Measurements from ENCODE around the gene COA1. TPM values are rescaled to one million over a fixed set of nuclear protein-coding genes. Genes with fewer than 3 reads are reported as not detected.
A peak's percentile ranks its signal among the peaks of the same experiment; 100 is the strongest.
"Not testable (repeated sequence)": the region's sequence is repeated elsewhere in the genome, so short reads cannot be mapped to it uniquely, and the experiment has no call there.

The COA1 gene
- total RNA-seq, 4 donors from 2014 or later: 25.9 to 36.0 (median 31.1) TPM

DNA sequence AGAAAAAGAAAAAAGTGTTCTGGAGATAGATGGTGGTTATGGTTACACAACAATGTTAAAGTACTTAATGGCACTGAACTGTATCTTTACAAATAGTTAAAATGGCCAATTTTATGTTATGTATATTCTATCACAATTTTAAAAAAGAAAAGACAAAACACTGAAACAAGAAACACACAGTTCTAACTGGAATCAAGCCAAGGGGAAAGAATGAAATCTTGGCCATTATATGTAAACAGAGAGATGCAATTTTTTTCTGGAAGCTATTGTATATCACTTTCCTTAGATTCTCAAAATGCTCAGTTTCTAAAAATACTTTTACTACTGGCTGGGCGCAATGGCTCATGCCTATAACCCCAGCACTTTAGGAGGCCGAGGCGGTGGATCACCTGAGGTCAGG, 4.1 kb downstream of the COA1 start:
- TF ChIP-seq, protein P1, sequence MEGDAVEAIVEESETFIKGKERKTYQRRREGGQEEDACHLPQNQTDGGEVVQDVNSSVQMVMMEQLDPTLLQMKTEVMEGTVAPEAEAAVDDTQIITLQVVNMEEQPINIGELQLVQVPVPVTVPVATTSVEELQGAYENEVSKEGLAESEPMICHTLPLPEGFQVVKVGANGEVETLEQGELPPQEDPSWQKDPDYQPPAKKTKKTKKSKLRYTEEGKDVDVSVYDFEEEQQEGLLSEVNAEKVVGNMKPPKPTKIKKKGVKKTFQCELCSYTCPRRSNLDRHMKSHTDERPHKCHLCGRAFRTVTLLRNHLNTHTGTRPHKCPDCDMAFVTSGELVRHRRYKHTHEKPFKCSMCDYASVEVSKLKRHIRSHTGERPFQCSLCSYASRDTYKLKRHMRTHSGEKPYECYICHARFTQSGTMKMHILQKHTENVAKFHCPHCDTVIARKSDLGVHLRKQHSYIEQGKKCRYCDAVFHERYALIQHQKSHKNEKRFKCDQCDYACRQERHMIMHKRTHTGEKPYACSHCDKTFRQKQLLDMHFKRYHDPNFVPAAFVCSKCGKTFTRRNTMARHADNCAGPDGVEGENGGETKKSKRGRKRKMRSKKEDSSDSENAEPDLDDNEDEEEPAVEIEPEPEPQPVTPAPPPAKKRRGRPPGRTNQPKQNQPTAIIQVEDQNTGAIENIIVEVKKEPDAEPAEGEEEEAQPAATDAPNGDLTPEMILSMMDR (IDR thresholded peaks at IDR 0.05): no peak
- no peak for TF ChIP-seq POLR2A (IDR thresholded peaks at IDR 0.05)
- DNase-seq (ENCODE audit: low spot score in 2 of 2): no peak
- WGBS, 2 donors: 93% methylated on average over 3 of the region's 3 CpGs
- H3K4me3 ChIP-seq (ENCODE audit: low read depth, poor library complexity, severe bottlenecking): no peak overlapping the region
- intact Hi-C loops (cut with DNase I; ENCODE audit: low total_unique reads): no loop called here

DNA sequence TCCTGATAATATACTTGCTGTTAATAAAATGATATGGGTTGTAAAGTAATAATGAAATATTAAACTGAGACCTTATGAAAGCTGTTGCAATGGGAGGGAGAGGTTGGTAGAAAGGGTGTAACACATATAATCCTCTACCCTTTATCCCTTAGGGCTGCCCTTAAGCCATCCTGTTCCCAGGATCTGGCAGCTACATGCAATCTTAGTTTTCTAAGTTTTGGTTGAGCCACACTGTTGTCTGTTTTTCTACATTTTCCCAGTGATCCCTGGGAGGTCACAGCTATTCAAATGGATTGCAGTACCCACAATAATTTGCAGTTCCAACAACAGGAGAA, 6.3 kb downstream of the COA1 start:
- TF ChIP-seq POLR2A (IDR thresholded peaks at IDR 0.05): no peak
- TF ChIP-seq, protein P1 (IDR thresholded peaks at IDR 0.05): no peak
- intact Hi-C loops (cut with DNase I; ENCODE audit: low total_unique reads): loop anchor here (5.0 kb wide), 1 partner anchor 141 kb away; the partner anchor contains the start of gene STK17A
- DNase-seq (ENCODE audit: low spot score in 2 of 2): no peak

DNA sequence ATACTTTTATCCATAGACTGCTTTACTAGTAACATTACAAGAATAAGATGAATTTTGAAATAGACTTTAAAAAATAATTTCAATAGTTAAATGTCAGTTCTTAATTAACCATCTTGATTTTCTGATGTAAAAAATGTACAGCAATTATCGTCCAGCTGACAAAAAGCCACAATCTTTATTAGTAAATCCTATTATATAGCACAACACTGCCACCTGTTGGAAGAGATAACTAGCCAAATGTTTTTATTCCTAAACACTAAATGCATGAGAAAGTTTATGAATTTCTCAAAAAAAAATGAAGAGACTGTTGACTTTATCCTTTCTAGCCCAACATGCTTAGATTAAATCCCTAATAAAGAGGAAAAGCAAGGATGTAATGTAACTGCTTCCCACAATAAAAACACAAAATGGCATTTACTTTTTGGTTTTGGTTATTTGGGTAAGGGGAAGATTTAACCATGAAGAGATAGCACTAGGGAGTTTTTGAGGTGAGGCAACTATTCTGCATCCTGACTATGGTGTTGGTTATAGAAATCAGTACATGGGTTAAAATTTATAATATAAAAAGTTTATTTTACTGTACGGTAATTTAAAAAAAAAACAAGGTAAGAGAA, 8.0 kb downstream of the COA1 start:
- WGBS, 2 donors: 43 to 44% methylated on average over 2 of the region's 2 CpGs
- TF ChIP-seq, protein P1 (IDR thresholded peaks at IDR 0.05): peak in 1 of 3 donors; percentile 33
- no peak for TF ChIP-seq POLR2A (IDR thresholded peaks at IDR 0.05)
- H3K4me3 ChIP-seq (ENCODE audit: low read depth, poor library complexity, severe bottlenecking): no peak overlapping the region
- DNase-seq (ENCODE audit: low spot score in 2 of 2): no peak
- intact Hi-C loops (cut with DNase I; ENCODE audit: low total_unique reads): loop anchor here (5.0 kb wide), 1 partner anchor 139 kb away; the partner anchor contains the start of gene STK17A

More for the DNA sequence above, 6.3 kb downstream of the COA1 start:
- no peak overlapping the region for H3K4me3 ChIP-seq (ENCODE audit: low read depth, poor library complexity, severe bottlenecking)

DNA sequence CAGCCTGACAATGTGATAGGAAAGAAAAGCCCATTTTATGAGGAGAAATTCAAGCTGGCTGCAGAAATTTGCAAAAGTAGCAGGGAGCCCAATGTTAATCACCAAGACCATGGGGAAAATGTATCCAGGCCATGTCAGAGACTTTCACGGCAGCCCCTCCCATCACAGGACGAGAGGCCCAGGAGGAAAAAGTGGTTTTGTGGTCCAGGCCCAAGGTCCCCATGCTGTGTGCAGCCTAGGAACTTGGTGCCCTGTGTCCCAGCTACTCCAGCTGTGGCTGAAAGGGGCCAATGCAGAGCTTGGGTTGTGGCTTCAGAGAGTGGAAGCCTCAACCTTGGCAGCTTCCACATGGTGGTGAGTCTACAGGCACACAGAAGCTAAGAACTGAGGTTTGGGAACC, 12.7 kb downstream of the COA1 start:
- no peak overlapping the region for H3K4me3 ChIP-seq (ENCODE audit: low read depth, poor library complexity, severe bottlenecking)
- no peak for DNase-seq (ENCODE audit: low spot score in 2 of 2)
- intact Hi-C loops (cut with DNase I; ENCODE audit: low total_unique reads): no loop called here
- no peak for TF ChIP-seq POLR2A (IDR thresholded peaks at IDR 0.05)
- TF ChIP-seq, protein P1 (IDR thresholded peaks at IDR 0.05): no peak
- WGBS, 2 donors: 87 to 90% methylated on average over 2 of the region's 2 CpGs

DNA sequence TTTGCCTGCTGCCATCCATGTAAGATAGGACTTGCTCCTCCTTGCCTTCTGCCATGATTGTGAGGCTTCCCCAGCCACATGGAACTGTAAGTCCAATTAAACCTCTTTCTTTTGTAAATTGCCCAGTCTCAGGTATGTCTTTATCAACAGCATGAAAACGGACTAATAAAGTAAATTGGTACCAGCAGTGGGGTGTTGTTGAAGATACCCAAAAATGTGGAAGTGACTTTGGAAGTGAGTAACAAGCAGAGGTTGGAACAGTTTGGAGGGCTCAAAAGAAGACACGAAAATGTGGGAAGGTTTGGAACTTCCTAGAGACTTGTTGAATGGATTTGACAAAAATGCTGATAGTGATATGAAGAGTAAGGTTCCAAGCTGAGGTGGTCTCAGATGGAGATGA, 13.4 kb downstream of the COA1 start:
- DNase-seq (ENCODE audit: low spot score in 2 of 2); H3K4me3 ChIP-seq (ENCODE audit: low read depth, poor library complexity, severe bottlenecking); intact Hi-C loops (cut with DNase I; ENCODE audit: low total_unique reads): not testable (repeated sequence)
- 92 to 97% methylated on average over 2 of the region's 2 CpGs for WGBS, 2 donors

DNA sequence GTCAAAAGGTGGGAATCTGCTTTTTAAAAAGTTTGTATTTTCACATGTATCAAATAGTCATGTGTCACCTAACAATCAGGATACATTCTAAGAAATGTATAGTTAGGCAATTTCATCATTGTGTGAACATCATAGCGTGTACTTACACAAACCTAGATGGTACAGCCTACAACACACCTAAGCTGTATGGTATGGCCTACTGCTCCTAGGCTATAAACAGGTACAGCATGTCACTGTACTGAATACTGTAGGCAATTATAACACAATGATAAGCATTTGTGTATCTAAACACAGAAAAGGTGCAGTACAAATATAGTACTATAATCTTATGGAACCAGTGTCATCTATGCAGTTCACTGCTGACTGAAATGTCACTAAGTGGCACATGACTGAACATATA, 17.8 kb downstream of the COA1 start:
- no peak for TF ChIP-seq POLR2A (IDR thresholded peaks at IDR 0.05)
- TF ChIP-seq, protein P1 (IDR thresholded peaks at IDR 0.05): no peak
- H3K4me3 ChIP-seq (ENCODE audit: low read depth, poor library complexity, severe bottlenecking): no peak overlapping the region
- intact Hi-C loops (cut with DNase I; ENCODE audit: low total_unique reads): no loop called here
- 97% methylated on average over 1 of the region's 1 CpG for WGBS, 2 donors
- no peak for DNase-seq (ENCODE audit: low spot score in 2 of 2)

DNA sequence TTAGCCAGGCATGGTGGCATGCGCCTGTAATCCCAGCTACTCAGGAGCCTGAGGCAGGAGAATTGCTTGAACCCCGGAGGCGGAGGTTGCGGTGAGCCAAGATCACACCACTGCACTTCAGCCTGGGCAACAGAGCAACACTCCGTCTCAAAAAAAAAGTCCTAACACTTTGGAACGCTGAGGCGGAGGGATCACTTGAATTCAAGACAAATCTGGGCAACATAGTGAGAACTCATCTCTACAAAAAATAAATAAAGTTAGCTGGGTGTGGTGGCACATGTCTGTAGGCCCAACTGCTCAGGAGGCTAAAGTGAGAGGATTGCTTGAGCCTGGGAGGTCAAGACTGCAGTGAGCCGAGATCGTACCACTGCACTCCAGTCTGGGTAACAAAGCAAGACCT, 21.3 kb downstream of the COA1 start:
- 95 to 96% methylated on average over 9 of the region's 9 CpGs for WGBS, 2 donors
- DNase-seq (ENCODE audit: low spot score in 2 of 2); H3K4me3 ChIP-seq (ENCODE audit: low read depth, poor library complexity, severe bottlenecking); intact Hi-C loops (cut with DNase I; ENCODE audit: low total_unique reads): not testable (repeated sequence)

All from lower leg skin (tissue), 4 donors.